ENCODE measurements around the gene COL10A1.

DNA sequence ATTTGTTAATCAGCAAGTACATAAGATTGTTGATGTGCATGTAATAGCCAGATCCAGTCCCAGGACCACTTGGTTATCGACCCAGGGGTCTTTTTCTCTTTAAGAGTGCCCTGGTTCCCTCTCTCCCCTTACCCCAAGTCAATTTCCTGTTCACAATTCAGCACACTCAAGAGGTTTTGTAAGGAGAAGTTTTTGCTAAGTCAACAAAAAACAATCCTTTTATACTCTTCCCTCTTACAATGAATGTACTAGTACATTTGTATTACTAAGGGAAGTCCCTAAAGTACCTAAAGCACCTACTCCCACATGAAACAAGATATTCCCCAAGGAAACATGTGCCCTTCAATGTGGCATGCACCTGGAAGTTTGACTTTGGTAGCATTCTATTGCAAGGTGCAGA lies 26.9 kb downstream of the COL10A1 start:
- TF ChIP-seq, protein P1, sequence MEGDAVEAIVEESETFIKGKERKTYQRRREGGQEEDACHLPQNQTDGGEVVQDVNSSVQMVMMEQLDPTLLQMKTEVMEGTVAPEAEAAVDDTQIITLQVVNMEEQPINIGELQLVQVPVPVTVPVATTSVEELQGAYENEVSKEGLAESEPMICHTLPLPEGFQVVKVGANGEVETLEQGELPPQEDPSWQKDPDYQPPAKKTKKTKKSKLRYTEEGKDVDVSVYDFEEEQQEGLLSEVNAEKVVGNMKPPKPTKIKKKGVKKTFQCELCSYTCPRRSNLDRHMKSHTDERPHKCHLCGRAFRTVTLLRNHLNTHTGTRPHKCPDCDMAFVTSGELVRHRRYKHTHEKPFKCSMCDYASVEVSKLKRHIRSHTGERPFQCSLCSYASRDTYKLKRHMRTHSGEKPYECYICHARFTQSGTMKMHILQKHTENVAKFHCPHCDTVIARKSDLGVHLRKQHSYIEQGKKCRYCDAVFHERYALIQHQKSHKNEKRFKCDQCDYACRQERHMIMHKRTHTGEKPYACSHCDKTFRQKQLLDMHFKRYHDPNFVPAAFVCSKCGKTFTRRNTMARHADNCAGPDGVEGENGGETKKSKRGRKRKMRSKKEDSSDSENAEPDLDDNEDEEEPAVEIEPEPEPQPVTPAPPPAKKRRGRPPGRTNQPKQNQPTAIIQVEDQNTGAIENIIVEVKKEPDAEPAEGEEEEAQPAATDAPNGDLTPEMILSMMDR (IDR thresholded peaks at IDR 0.05; ENCODE audit: low read depth, low read length, poor library complexity, severe bottlenecking), result no peak
- no peak for TF ChIP-seq EZH2phosphoT487 (IDR thresholded peaks at IDR 0.05; ENCODE audit: borderline replicate concordance, low read length)
